22Rv1 (cell line): ENCODE data around the gene KISS1R.

Source experiments
- H3K27ac ChIP-seq: fragments of 450-650 bp; 2 replicates; pipeline ENCODE4 v1.5.1; 2017
- CTCF ChIP-seq: fragments of 450-650 bp; IDR thresholded peaks from 2 replicates; pipeline ENCODE4 v1.5.1; 2017; ENCODE audit warnings: mild to moderate bottlenecking
- ZFX ChIP-seq: fragments of 450-650 bp; IDR thresholded peaks from 2 replicates; pipeline ENCODE4 v1.6.1; 2017; ENCODE audit warnings: antibody characterized with exemption, borderline replicate concordance

Gene KISS1R

DNA sequence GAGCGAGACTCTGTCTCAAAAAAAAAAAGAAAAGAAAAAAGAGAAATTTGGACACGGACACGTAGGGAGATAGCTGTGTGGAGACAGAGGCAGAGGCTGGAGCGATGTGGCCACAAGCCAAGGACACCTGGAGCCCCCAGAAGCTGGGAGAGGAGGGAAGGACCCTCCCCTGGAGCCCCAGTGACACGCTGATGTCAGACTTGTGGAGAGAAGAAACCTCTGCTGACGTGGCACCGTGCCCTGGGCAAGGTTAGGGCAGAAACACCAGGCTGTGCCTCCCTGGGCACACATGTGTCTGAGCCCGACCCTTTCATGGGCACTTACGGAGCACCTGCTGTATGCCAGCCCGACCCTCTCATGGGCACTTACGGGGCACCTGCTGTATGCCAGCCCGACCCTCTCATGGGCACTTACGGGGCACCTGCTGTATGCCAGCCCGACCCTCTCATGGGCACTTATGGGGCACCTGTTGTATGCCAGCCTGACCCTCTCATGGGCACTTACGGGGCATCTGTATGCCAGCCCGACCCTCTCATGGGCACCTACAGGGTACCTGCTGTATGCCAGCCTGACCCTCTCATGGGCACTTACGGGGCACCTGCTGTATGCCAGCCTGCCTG lies 26.5 kb downstream of the KISS1R start:
- H3K27ac ChIP-seq: no peak overlapping the region

GRCh38 chr19:944171-944567 lies 27.0 kb downstream of the KISS1R start:
- TF ChIP-seq ZFX: no peak
- TF ChIP-seq CTCF: no peak
- H3K27ac ChIP-seq: no peak overlapping the region

More for the DNA sequence above, 26.5 kb downstream of the KISS1R start:
- no peak for TF ChIP-seq ZFX
- no peak for TF ChIP-seq CTCF

DNA sequence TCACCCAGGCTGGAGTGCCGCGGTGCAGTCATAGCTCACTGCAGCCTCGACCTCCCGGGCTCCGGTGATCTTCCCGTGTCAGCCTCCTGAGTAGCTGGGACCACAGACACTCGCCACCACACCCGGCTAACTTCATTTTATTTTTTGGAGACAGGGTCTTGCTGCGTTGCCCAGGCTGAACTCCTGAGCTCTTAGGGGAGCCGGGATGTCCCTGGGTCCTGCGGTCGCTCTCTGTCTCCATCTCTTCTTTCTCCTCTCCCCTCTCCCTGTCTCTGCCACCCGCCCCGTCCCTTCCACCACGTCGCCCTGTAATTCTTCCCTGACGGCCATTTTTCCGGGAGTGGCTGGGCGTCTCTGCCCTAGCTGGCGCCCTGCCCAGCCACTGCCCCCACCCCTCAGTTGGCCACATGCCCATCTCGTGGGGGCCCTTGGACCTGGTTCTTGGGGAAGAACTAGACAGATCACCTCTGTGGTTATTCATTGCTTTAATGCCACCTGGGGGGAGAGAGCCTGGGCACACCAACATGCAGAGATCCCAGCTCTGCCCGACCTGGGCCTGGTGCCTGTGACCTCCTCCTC lies 27.6 kb downstream of the KISS1R start:
- TF ChIP-seq ZFX: no peak
- no peak for TF ChIP-seq CTCF
- H3K27ac ChIP-seq: no peak overlapping the region

DNA sequence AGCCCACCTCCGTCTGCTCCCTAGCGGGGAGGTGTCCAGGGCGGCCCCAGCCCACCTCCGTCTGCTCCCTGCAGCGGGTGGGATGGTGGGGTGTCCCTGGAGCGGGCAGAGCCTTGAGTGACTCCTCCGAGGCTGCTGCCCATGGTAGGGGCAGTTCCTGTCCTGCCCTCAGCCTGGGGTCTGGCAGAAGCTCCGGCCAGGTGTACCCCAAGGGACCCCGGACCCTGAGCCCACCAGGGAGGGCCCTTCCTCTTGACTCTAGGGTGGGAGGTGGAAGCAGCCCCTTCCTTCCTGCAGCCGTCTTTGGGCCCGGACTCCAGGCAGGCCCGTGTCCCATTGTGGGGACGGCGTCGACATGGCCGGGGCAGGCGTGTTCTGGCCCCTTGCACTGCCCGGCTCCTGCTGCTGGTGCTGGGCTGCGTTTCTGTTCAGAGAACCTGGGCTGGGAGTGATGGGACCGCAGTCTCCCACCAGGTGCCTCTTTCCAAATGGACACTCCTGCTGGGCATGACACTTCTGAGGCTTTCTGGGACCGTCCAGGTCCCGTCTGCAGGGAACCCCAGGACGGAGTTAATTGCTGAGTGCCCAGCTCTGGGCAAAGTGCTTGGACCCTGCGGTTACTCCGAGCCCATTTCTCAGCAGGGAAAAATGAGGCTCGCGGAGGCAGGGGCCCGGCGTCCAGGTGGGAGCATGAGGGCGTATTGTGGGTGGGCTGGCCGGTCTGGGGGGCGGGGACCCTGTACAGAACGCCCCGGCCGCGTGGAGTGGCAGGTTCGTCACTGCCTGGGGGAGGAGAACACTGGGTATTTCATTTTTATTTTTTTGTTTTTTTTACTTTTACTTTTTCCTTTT lies 28.5 kb downstream of the KISS1R start:
- TF ChIP-seq CTCF: no peak
- no peak for TF ChIP-seq ZFX
- H3K27ac ChIP-seq: no peak overlapping the region

GRCh38 chr19:947090-947706 lies 30.1 kb downstream of the KISS1R start:
- H3K27ac ChIP-seq: no peak overlapping the region
- TF ChIP-seq ZFX (no peak), CTCF (no peak)

- H3K27ac ChIP-seq: no peak overlapping the region
- no peak for TF ChIP-seq ZFX
- TF ChIP-seq CTCF: no peak
Observed at GRCh38 chr19:947707-948539, 30.8 kb downstream of the KISS1R start.
